GM21786 (cell line): ENCODE data around the gene FRS2.

Experiments
- ATAC-seq: cut with Tn5 transposase; IDR thresholded peaks from one replicate; pipeline ENCODE4 v1.9.1; 2021; ENCODE audit not compliant: unreplicated experiment

The FRS2 gene

GRCh38 chr12:69497308-69498026 lies 27.3 kb downstream of the FRS2 start:
- peak; percentile 95 for ATAC-seq

GRCh38 chr12:69500631-69501030 lies 30.4 kb downstream of the FRS2 start:
- no peak for ATAC-seq

- no peak for ATAC-seq
Measured at GRCh38 chr12:69501154-69501895, 31.1 kb downstream of the FRS2 start.

GRCh38 chr12:69502345-69503081 lies 32.3 kb downstream of the FRS2 start:
- ATAC-seq, result no peak

GRCh38 chr12:69508091-69508490 lies 37.9 kb downstream of the FRS2 start:
- ATAC-seq, result no peak

GRCh38 chr12:69508621-69509020 lies 38.4 kb downstream of the FRS2 start:
- ATAC-seq, result no peak

- no peak for ATAC-seq
Measured at GRCh38 chr12:69509308-69509736, 39.1 kb downstream of the FRS2 start.

- ATAC-seq, result no peak
Measured at GRCh38 chr12:69509904-69510827, 40.0 kb downstream of the FRS2 start.

- no peak for ATAC-seq
Measured at GRCh38 chr12:69511016-69511415, 40.8 kb downstream of the FRS2 start.

- ATAC-seq, result no peak
Measured at GRCh38 chr12:69511469-69512267, 41.5 kb downstream of the FRS2 start.

GRCh38 chr12:69512820-69513219 lies 42.6 kb downstream of the FRS2 start:
- no peak for ATAC-seq

GRCh38 chr12:69513297-69513696 lies 43.1 kb downstream of the FRS2 start:
- ATAC-seq, result no peak

- ATAC-seq, result no peak
Measured at GRCh38 chr12:69514111-69514510, 43.9 kb downstream of the FRS2 start.

GRCh38 chr12:69514845-69515244 lies 44.7 kb downstream of the FRS2 start:
- ATAC-seq, result no peak

- no peak for ATAC-seq
Measured at GRCh38 chr12:69515394-69515930, 45.3 kb downstream of the FRS2 start.

- ATAC-seq, result no peak
Measured at GRCh38 chr12:69516950-69517349, 46.8 kb downstream of the FRS2 start.

- no peak for ATAC-seq
Measured at GRCh38 chr12:69517406-69517805, 47.2 kb downstream of the FRS2 start.

GRCh38 chr12:69519871-69520270 lies 49.7 kb downstream of the FRS2 start:
- no peak for ATAC-seq

- ATAC-seq, result no peak
Measured at GRCh38 chr12:69523433-69524330, 53.5 kb downstream of the FRS2 start.
